IPS-11a (cell line): Measurements from ENCODE around the gene PLCB1.
"Not testable (repeated sequence)": the region's sequence is repeated elsewhere in the genome, so short reads cannot be mapped to it uniquely, and the experiment has no call there.

Source experiments
- H3K4me3 ChIP-seq: one replicate; pipeline ENCODE4 v1.5.1; 2013; ENCODE audit warnings: low read depth, low read length, control low read depth

The PLCB1 gene

GRCh38 chr20:8853211-8853610 is 721.1 kb downstream of the PLCB1 start:
- not testable (repeated sequence) for H3K4me3 ChIP-seq

GRCh38 chr20:8853805-8854338 is 721.8 kb downstream of the PLCB1 start:
- H3K4me3 ChIP-seq, result no peak overlapping the region

GRCh38 chr20:8854571-8854970 is 722.5 kb downstream of the PLCB1 start:
- no peak overlapping the region for H3K4me3 ChIP-seq

- H3K4me3 ChIP-seq, result no peak overlapping the region
These were observed 723.2 kb downstream of the PLCB1 start for GRCh38 chr20:8855315-8855714.

GRCh38 chr20:8856668-8857067 is 724.6 kb downstream of the PLCB1 start:
- no peak overlapping the region for H3K4me3 ChIP-seq

GRCh38 chr20:8858181-8858787 is 726.2 kb downstream of the PLCB1 start:
- no peak overlapping the region for H3K4me3 ChIP-seq

GRCh38 chr20:8860011-8860495 is 728.0 kb downstream of the PLCB1 start:
- no peak overlapping the region for H3K4me3 ChIP-seq

- no peak overlapping the region for H3K4me3 ChIP-seq
These were observed 730.0 kb downstream of the PLCB1 start for GRCh38 chr20:8862092-8862491.

GRCh38 chr20:8865636-8866035 is 733.6 kb downstream of the PLCB1 start:
- no peak overlapping the region for H3K4me3 ChIP-seq

GRCh38 chr20:8867038-8867740 is 735.1 kb downstream of the PLCB1 start:
- H3K4me3 ChIP-seq, result no peak overlapping the region

- H3K4me3 ChIP-seq, result no peak overlapping the region
These were observed 738.6 kb downstream of the PLCB1 start for GRCh38 chr20:8870652-8871051.

- H3K4me3 ChIP-seq, result no peak overlapping the region
These were observed 742.4 kb downstream of the PLCB1 start for GRCh38 chr20:8874437-8874836.

- H3K4me3 ChIP-seq, result no peak overlapping the region
These were observed 743.5 kb downstream of the PLCB1 start for GRCh38 chr20:8875586-8875985.

GRCh38 chr20:8876366-8876765 is 744.3 kb downstream of the PLCB1 start:
- no peak overlapping the region for H3K4me3 ChIP-seq

GRCh38 chr20:8877294-8877693 is 745.2 kb downstream of the PLCB1 start:
- H3K4me3 ChIP-seq, result no peak overlapping the region

- H3K4me3 ChIP-seq, result no peak overlapping the region
These were observed 747.6 kb downstream of the PLCB1 start for GRCh38 chr20:8879669-8880068.

- no peak overlapping the region for H3K4me3 ChIP-seq
These were observed 748.2 kb downstream of the PLCB1 start for GRCh38 chr20:8880085-8880853.

- no peak overlapping the region for H3K4me3 ChIP-seq
These were observed 759.0 kb downstream of the PLCB1 start for GRCh38 chr20:8891039-8891438.

GRCh38 chr20:8895472-8895871 is 763.4 kb downstream of the PLCB1 start:
- no peak overlapping the region for H3K4me3 ChIP-seq

- no peak overlapping the region for H3K4me3 ChIP-seq
These were observed 766.8 kb downstream of the PLCB1 start for GRCh38 chr20:8898823-8899222.

GRCh38 chr20:8901237-8902025 is 769.4 kb downstream of the PLCB1 start:
- no peak overlapping the region for H3K4me3 ChIP-seq
